ENCODE data around the gene DLGAP3.

- TF ChIP-seq CTCF (IDR thresholded peaks at IDR 0.05) = no peak
- TF ChIP-seq POLR2A (IDR thresholded peaks at IDR 0.05) = no peak
Observed at GRCh38 chr1:34879230-34879629, 50.2 kb downstream of the DLGAP3 start.
